Measurements from ENCODE around the gene SLC16A12. TPM values are rescaled to one million over a fixed set of nuclear protein-coding genes. Genes with fewer than 3 reads are reported as not detected.

The SLC16A12 gene
- polyA plus RNA-seq, 4 donors, result 0.21 to 0.89 TPM; not detected in 2

GRCh38 chr10:89566992-89567391 is 31.6 kb upstream of the SLC16A12 start:
- no peaks in the 10 kb centered on the region for H3K27me3 ChIP-seq (ENCODE audit: control insufficient read depth in 3 of 3, insufficient read depth in 3 of 3, low read length in 3 of 3)
- no peaks in the 10 kb centered on the region for H3K36me3 ChIP-seq (ENCODE audit: control insufficient read depth in 3 of 3, insufficient read depth in 2 of 3, low read depth in 1 of 3, low read length in 3 of 3)
- no peaks in the 10 kb centered on the region for H3K4me1 ChIP-seq (ENCODE audit: control insufficient read depth in 3 of 3, insufficient read depth in 2 of 3, low read depth in 1 of 3, low read length in 2 of 3)
- H3K4me3 ChIP-seq (ENCODE audit: low read depth in 1 of 3, low read length in 3 of 3), result no peak overlapping the region
- FAIRE-seq (no peak), DNase-seq (no peak)
- H3K9me3 ChIP-seq (ENCODE audit: control insufficient read depth in 2 of 2, insufficient read depth in 1 of 2, low read depth in 1 of 2, low read length in 1 of 2), result no peaks in the 10 kb centered on the region
- H3K27ac ChIP-seq (ENCODE audit: low read depth in 1 of 3, low read length in 2 of 3), result no peak overlapping the region
- 44 to 73% (median 61%) methylated on average over 3 of the region's 3 CpGs for WGBS, 3 donors

- no peak overlapping the region for H3K4me3 ChIP-seq (ENCODE audit: low read depth in 1 of 3, low read length in 3 of 3)
- H3K36me3 ChIP-seq (ENCODE audit: control insufficient read depth in 3 of 3, insufficient read depth in 2 of 3, low read depth in 1 of 3, low read length in 3 of 3), result no peaks in the 10 kb centered on the region
- WGBS, 3 donors, result 54 to 61% (median 59%) methylated on average over 10 of the region's 10 CpGs
- FAIRE-seq, result no peak
- H3K27ac ChIP-seq (ENCODE audit: low read depth in 1 of 3, low read length in 2 of 3), result no peak overlapping the region
- no peaks in the 10 kb centered on the region for H3K4me1 ChIP-seq (ENCODE audit: control insufficient read depth in 3 of 3, insufficient read depth in 2 of 3, low read depth in 1 of 3, low read length in 2 of 3)
- H3K9me3 ChIP-seq (ENCODE audit: control insufficient read depth in 2 of 2, insufficient read depth in 1 of 2, low read depth in 1 of 2, low read length in 1 of 2), result no peaks in the 10 kb centered on the region
- DNase-seq, result no peak
- H3K27me3 ChIP-seq (ENCODE audit: control insufficient read depth in 3 of 3, insufficient read depth in 3 of 3, low read length in 3 of 3), result no peaks in the 10 kb centered on the region
Observed at GRCh38 chr10:89566095-89566950, 30.9 kb upstream of the SLC16A12 start.

GRCh38 chr10:89565180-89565579 is 29.8 kb upstream of the SLC16A12 start:
- DNase-seq, result no peak
- FAIRE-seq, result no peak
- Histone ChIP-seq H3K36me3 (ENCODE audit: control insufficient read depth in 3 of 3, insufficient read depth in 2 of 3, low read depth in 1 of 3, low read length in 3 of 3) (no peaks in the 10 kb centered on the region), H3K27me3 (ENCODE audit: control insufficient read depth in 3 of 3, insufficient read depth in 3 of 3, low read length in 3 of 3) (no peaks in the 10 kb centered on the region), H3K4me3 (ENCODE audit: low read depth in 1 of 3, low read length in 3 of 3) (no peak overlapping the region), H3K9me3 (ENCODE audit: control insufficient read depth in 2 of 2, insufficient read depth in 1 of 2, low read depth in 1 of 2, low read length in 1 of 2) (no peaks in the 10 kb centered on the region), H3K4me1 (ENCODE audit: control insufficient read depth in 3 of 3, insufficient read depth in 2 of 3, low read depth in 1 of 3, low read length in 2 of 3) (no peaks in the 10 kb centered on the region), H3K27ac (ENCODE audit: low read depth in 1 of 3, low read length in 2 of 3) (no peak overlapping the region)
- WGBS, 3 donors, result 67 to 73% (median 69%) methylated on average over 1 of the region's 1 CpG

GRCh38 chr10:89563861-89564478 is 28.6 kb upstream of the SLC16A12 start:
- no peak overlapping the region for H3K27ac ChIP-seq (ENCODE audit: low read depth in 1 of 3, low read length in 2 of 3)
- H3K27me3 ChIP-seq (ENCODE audit: control insufficient read depth in 3 of 3, insufficient read depth in 3 of 3, low read length in 3 of 3), result no peaks in the 10 kb centered on the region
- no peaks in the 10 kb centered on the region for H3K36me3 ChIP-seq (ENCODE audit: control insufficient read depth in 3 of 3, insufficient read depth in 2 of 3, low read depth in 1 of 3, low read length in 3 of 3)
- no peak overlapping the region for H3K4me3 ChIP-seq (ENCODE audit: low read depth in 1 of 3, low read length in 3 of 3)
- 12 to 23% (median 15%) methylated on average over 2 of the region's 2 CpGs for WGBS, 3 donors
- DNase-seq (peak; percentile 62 to 73), FAIRE-seq (peak; percentile 93)
- H3K4me1 ChIP-seq (ENCODE audit: control insufficient read depth in 3 of 3, insufficient read depth in 2 of 3, low read depth in 1 of 3, low read length in 2 of 3), result no peaks in the 10 kb centered on the region
- no peaks in the 10 kb centered on the region for H3K9me3 ChIP-seq (ENCODE audit: control insufficient read depth in 2 of 2, insufficient read depth in 1 of 2, low read depth in 1 of 2, low read length in 1 of 2)

- Histone ChIP-seq H3K27ac (ENCODE audit: low read depth in 1 of 3, low read length in 2 of 3) (peak overlapping the region in 1 of 3 donors; percentile 13), H3K4me1 (ENCODE audit: control insufficient read depth in 3 of 3, insufficient read depth in 2 of 3, low read depth in 1 of 3, low read length in 2 of 3) (no peaks in the 10 kb centered on the region), H3K36me3 (ENCODE audit: control insufficient read depth in 3 of 3, insufficient read depth in 2 of 3, low read depth in 1 of 3, low read length in 3 of 3) (no peaks in the 10 kb centered on the region), H3K4me3 (ENCODE audit: low read depth in 1 of 3, low read length in 3 of 3) (no peak overlapping the region), H3K27me3 (ENCODE audit: control insufficient read depth in 3 of 3, insufficient read depth in 3 of 3, low read length in 3 of 3) (no peaks in the 10 kb centered on the region), H3K9me3 (ENCODE audit: control insufficient read depth in 2 of 2, insufficient read depth in 1 of 2, low read depth in 1 of 2, low read length in 1 of 2) (no peaks in the 10 kb centered on the region)
- FAIRE-seq (no peak), DNase-seq (peak in 1 of 2 donors; percentile 59)
- WGBS, 3 donors, result 90 to 94% (median 93%) methylated on average over 3 of the region's 3 CpGs
Observed at GRCh38 chr10:89563311-89563710, 27.9 kb upstream of the SLC16A12 start.

- WGBS, 3 donors, result 77 to 86% (median 81%) methylated on average over 1 of the region's 1 CpG
- Histone ChIP-seq H3K27ac (ENCODE audit: low read depth in 1 of 3, low read length in 2 of 3) (no peak overlapping the region), H3K9me3 (ENCODE audit: control insufficient read depth in 2 of 2, insufficient read depth in 1 of 2, low read depth in 1 of 2, low read length in 1 of 2) (no peaks in the 10 kb centered on the region), H3K4me3 (ENCODE audit: low read depth in 1 of 3, low read length in 3 of 3) (no peak overlapping the region), H3K27me3 (ENCODE audit: control insufficient read depth in 3 of 3, insufficient read depth in 3 of 3, low read length in 3 of 3) (no peaks in the 10 kb centered on the region), H3K4me1 (ENCODE audit: control insufficient read depth in 3 of 3, insufficient read depth in 2 of 3, low read depth in 1 of 3, low read length in 2 of 3) (no peaks in the 10 kb centered on the region), H3K36me3 (ENCODE audit: control insufficient read depth in 3 of 3, insufficient read depth in 2 of 3, low read depth in 1 of 3, low read length in 3 of 3) (no peaks in the 10 kb centered on the region)
- no peak for DNase-seq
- no peak for FAIRE-seq
Observed at GRCh38 chr10:89556600-89556999, 21.2 kb upstream of the SLC16A12 start.

- no peaks in the 10 kb centered on the region for H3K9me3 ChIP-seq (ENCODE audit: control insufficient read depth in 2 of 2, insufficient read depth in 1 of 2, low read depth in 1 of 2, low read length in 1 of 2)
- no peak overlapping the region for H3K4me3 ChIP-seq (ENCODE audit: low read depth in 1 of 3, low read length in 3 of 3)
- 66 to 80% (median 68%) methylated on average over 7 of the region's 7 CpGs for WGBS, 3 donors
- H3K27ac ChIP-seq (ENCODE audit: low read depth in 1 of 3, low read length in 2 of 3), result no peak overlapping the region
- H3K27me3 ChIP-seq (ENCODE audit: control insufficient read depth in 3 of 3, insufficient read depth in 3 of 3, low read length in 3 of 3), result no peaks in the 10 kb centered on the region
- no peak for FAIRE-seq
- no peak for DNase-seq
- H3K4me1 ChIP-seq (ENCODE audit: control insufficient read depth in 3 of 3, insufficient read depth in 2 of 3, low read depth in 1 of 3, low read length in 2 of 3), result no peaks in the 10 kb centered on the region
- no peaks in the 10 kb centered on the region for H3K36me3 ChIP-seq (ENCODE audit: control insufficient read depth in 3 of 3, insufficient read depth in 2 of 3, low read depth in 1 of 3, low read length in 3 of 3)
Observed at GRCh38 chr10:89555688-89556445, 20.5 kb upstream of the SLC16A12 start.

GRCh38 chr10:89554433-89554832 is 19.0 kb upstream of the SLC16A12 start:
- no peak overlapping the region for H3K4me3 ChIP-seq (ENCODE audit: low read depth in 1 of 3, low read length in 3 of 3)
- H3K4me1 ChIP-seq (ENCODE audit: control insufficient read depth in 3 of 3, insufficient read depth in 2 of 3, low read depth in 1 of 3, low read length in 2 of 3), result no peaks in the 10 kb centered on the region
- peaks cover 0 to 4% (median 0%) of the 10 kb centered on the region in 3 donors for H3K27me3 ChIP-seq (ENCODE audit: control insufficient read depth in 3 of 3, insufficient read depth in 3 of 3, low read length in 3 of 3)
- H3K9me3 ChIP-seq (ENCODE audit: control insufficient read depth in 2 of 2, insufficient read depth in 1 of 2, low read depth in 1 of 2, low read length in 1 of 2), result no peaks in the 10 kb centered on the region
- DNase-seq (no peak), FAIRE-seq (no peak)
- no peak overlapping the region for H3K27ac ChIP-seq (ENCODE audit: low read depth in 1 of 3, low read length in 2 of 3)
- no peaks in the 10 kb centered on the region for H3K36me3 ChIP-seq (ENCODE audit: control insufficient read depth in 3 of 3, insufficient read depth in 2 of 3, low read depth in 1 of 3, low read length in 3 of 3)
- WGBS, 3 donors, result 73 to 80% (median 76%) methylated on average over 1 of the region's 1 CpG

Measured in small intestine (tissue), 7 donors.